GM21723 (cell line): ENCODE data around the gene GRIP2.

Source experiments
- ATAC-seq: cut with Tn5 transposase; IDR thresholded peaks from one replicate; pipeline ENCODE4 v1.9.1; 2021; ENCODE audit warnings: mild to moderate bottlenecking, moderate library complexity; ENCODE audit not compliant: unreplicated experiment

Gene GRIP2

DNA sequence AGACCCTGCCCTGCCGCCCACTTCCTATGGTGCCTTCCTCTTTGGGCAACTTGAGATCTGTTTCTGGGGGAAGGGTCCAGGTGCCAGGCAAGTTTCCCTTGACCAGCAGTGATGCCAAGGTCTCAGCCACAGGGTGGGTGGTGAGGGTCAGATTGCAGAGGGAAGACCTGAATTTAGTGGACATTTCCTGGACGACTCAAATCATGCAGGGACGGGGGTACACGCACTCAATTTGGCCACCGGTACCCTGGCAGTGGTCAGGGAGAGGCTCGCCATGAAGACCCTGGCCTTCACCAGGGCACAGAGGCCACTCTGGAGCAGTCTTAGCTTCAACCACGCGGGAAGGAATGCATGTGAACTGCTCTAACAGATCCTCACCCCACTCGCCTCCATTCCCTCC, 1.5 kb upstream of the GRIP2 start:
- ATAC-seq = no peak

DNA sequence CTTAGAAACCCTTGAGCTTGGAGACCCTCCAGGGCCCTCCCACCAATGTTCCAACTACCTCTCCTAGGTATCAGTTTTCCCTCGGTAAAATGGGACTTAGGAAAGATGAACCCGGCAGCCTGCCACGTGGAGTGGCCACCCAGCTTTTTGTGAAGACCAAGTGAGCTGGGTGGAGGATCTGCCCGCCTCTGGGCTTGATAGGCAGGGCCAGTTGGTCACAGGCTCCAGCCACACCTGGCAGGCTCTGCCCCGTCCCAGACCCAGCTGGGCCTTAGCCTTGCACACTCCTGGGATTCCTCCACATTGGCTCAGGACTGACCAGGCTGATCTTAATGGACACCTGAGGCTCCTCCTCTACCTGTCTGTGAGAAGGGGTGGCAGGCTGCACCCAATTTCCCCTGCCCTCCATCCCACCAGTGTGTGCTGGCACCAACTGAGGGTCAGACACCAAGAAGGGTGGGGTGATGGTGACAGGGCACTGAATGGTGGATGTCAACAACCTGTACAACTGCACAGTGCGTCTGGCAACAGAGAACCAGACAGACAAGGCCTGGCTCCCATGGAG, 761 bp upstream of the GRIP2 start:
- no peak for ATAC-seq

DNA sequence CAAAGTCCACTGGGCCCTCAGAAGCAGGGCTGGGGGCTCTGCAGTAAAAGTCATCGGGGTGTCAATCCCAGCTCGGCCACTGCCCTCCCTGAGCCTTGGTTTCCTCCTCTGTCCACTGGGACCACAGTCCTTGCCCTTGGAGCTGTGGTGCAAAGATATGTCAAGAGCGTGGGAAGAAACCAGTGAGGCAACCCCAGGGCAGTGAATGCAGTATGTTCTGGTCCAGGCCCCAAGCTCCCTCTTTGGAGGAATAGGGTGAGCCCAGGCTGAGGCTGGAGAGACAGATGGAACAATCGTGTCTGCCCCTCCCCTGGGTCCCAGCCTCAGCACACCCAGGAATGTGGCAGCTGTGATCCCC, 779 bp downstream of the GRIP2 start:
- no peak for ATAC-seq

DNA sequence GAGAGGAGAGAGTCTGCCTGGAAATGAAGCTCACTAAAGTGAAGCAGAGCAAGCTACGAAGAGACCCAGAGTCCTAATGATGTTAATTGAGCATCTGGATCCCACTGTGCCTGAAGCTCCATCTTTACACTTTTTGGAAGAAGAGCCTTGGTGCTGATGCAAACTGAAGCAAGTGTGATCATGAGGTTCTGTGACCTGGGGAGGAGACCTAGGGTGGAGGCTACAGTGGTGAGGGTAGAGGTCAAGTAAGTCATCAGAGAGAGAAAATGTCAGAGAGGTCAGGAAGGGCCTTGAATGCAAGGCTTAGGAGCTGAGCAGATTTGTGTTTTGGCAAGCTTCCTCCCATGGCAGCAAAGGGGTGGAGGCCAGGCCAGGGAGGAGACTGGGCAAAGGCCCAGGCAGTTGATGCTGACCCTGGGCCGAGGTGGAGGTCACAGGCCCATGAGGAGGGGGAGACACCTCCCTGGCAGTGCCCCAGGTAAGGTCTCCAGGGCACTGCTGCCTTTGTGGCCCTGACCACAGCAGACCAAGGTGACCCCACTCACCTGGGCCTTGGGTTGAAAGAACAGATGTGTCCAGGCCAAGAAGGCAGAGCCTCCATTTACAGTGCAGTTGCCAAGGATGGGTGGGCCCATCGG, 1.6 kb downstream of the GRIP2 start:
- ATAC-seq = no peak

DNA sequence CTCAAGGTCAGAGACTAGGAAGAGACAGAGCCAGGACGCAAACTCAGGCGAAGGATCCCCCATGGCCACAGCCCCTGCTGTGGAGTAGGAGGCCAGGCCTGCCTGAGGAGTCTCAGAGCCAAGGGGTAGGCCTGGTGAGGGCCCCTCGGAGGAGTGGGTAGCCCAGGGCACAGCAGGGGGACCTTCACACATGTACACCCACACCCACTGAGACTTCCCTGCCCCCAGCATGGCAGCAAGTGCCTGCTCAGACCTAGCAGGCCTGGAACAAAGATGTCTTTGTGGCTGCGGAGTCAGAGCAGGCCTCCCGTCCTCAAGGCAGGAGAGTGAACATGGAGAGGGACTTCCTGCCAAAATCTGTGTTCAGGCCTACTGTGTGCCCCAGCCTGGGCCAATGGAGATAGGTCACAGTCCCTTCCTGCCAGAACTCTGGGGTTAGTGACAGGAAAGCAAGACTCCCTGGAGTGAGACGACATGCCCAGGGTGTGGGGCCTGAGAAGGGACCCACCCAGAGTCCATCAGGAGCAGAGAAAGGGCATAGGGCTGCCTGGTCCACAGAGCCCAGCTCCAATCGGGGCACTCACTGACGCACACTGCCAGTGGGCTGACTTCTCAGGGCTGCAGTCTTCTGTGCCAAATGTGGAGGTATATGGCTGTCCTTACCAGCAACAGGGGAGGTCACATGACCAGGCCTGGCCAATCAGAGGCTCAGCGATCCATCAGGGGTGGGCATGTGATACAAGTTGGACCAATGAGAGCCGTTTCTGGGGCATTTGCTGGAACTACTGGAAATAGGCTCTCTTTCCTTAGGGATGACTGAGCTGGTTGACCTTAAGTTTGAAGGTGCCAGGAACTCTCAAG, 2.3 kb downstream of the GRIP2 start:
- ATAC-seq = no peak

DNA sequence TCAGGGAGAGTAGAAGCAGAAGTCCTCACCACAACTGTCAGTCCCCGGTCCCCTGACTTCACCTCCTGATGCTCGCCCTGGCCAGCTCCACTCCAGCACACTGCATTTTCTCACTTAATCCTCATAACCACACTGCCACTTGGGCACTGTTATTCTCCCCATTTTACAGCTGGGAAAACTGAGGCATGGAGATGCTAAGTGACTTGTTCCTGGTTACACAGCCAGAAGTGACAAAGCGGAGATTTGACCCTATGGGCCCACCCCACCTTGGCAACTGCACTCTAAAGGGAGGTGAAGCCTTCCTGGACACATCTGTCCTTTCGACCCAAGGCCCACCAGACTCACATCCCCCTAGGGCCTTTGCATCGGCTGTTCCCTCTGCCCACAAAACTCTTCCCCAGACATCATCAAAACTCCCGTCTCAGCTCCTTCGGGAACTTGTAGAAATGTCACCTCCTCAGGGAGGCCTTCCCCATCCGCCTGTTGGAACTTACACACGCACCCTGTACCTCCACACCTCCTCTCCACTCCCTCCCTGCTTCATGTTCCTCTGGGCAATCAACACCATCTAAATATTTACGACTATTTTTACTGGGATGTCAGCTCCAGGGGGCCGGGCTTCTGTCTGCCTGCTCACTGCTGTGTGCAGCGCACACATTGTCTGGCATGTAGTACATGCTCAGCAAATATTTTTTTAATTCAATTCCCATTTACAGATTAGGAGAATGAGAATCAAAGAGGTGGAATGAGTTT, 3.1 kb downstream of the GRIP2 start:
- ATAC-seq = no peak

DNA sequence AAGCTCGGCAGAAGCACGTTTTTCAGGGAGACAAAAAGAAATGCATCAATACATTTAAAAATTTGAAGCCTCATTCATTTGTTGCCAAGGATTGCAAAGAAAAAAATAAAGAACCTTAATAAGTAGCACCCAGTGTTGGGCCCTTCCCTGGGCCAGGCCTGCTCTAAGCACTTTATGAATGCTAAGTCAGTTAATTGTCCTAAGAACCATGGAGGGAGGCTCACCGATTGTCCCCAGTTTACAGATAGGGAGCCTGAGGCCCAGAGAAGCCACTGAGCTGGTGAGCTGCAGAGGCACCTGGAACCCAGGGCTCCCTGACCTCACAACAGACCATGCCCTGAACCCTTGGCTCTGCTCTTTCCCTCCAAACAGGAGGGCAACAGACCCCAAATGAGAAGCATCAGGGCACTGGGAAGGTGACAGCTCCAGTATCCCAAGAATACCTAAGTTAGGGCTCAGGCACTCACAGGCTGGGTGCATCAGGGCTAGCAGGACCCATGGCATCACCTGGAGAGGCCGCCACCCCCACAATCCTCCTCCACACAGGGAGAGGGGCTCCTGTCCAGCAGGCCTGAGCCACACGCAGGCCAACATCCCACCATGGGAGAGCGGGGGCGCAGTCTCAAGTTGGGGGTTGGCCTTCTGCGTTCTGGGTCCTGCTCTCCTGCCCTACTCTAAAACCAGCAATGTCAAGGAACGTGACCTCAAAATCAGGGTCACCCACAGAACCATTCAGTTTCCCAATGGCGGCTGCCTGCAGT, 3.9 kb downstream of the GRIP2 start:
- ATAC-seq = no peak

DNA sequence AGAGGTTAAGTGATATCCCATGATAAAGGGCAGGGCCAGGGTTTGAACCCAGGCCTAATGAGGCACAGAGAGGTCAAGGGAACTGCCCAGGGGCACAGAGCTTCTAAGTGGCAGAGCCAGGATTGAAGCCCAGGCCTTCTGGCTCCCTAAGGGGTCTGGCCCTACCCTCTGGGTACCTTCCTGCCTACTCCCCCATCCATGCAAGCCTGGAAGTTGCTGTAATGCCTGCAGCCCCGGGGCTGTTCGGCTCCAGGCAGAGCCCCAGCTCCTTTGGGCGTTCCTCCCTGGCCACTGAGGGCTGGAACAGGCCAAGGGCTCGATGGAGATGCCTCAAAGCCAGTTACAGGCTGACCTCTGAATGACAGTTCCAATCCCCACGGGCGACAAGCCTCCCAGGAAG, 4.5 kb downstream of the GRIP2 start:
- ATAC-seq = no peak

DNA sequence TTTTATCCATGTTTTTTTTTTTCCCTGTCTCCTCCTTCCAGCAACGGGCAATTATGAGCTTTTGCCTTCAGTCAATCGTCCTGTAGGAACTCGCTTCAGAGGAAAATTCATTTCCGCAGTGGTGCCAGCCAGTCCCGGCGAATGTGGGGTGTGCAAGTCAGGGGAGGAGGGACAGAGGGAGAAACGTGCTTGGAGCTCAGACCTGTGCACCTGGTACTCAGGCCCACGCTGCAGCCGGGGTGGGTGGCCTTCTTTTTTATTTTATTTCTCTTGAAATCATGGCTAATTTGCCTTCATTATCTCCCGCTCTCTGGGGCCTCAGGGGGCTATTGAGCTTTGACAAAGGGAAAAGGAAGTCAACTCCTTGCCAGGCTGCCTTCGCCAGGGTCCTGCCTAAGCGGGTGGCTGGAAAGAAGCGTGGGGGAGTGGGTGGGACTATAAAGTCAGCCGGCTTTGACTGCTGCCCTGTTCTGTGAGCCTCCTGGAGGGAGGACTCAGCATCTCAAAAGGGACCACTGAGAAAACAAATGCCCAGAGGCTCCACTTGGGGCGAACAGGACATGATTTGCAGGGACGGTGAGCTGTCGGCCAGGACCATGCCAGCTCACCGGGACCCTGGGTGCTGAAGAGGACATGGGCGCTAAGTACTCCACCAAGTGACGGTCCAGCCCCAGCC, 5.5 kb downstream of the GRIP2 start:
- no peak for ATAC-seq

DNA sequence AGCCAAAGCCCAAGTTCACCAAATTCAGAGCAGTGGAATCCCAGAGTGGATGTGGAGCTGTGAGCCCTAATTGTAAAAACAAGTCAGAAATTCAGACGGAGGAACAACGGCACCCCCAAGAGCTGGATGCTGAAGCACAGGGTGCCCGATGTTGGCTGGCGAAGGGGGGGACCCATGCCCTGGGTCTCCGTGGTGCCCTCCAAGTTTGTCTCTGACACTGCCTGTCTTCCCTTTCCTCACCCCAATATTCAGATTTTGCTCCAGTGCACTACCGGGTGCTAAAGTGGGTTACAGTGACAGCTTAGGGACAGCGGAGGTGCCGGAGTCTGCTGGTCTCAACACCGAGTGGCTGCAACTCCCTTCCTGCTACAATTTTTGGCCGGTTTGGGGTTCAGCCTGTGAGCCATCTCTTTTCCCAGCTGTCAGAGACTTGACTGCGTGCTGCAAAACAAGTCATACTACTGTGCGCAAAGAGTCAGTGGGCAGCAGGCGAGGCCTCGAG, 6.6 kb downstream of the GRIP2 start:
- ATAC-seq = no peak

DNA sequence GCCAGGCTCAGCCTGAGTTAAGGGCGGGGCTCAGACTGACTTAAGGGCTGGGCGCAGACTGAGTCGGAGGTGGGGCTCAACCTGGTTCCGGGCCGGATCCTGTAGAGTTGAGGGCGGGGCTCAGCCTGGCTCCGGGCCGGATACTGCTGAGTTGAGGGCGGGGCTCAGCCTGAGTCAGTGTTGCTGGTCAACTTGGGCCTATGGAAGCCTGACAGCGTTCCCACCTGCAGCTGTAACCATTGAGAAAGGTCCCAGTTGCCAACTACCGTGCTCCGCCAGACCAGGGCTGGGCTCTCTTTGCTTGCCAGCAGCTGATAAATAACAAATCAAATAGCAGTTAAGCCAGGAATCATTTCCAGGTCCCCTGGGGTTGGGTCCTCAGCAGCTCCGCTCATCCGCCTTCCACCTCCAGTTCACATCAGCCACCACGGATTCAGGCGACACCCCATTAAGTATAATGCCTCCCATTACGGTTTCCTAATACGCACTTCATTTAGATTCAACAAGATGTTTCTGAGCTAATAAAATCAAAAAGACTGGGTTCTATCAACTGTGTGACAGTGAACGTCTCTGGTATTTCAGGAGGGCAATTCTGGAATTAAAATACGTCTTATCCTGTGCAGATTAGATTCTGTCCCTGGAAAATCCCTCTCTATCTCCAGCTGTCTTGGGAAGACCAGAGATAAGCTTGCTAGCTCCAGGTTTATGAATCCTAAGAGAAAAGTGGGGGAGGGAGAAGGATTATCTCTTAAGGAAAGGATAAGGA, 7.3 kb downstream of the GRIP2 start:
- no peak for ATAC-seq

DNA sequence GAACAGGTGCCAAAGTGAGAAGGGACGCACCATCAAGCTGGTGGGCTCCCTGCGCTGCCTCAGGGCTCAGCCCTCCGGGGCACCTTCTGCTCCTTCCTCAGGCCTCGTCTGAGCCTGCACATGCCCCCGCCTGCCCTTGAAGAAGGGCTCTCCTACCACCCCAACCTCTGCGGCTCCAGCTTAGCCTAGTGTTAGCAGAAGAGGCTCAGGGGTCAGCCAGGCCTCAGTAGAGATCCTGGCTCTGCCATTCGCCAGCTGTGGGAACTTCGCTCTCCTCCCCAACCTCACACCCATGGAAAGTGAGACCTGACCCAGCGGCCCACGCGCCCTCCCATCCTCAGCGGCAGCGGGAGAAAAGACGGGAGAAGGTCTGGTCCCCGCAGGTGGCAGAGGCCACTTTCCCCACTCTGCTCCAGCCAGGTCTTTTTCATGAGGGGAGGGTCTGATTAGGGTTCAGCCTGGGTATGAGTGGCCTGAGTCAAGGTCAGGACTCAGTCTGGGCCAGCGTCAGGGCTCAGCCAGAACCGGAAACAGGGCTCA, 8.2 kb downstream of the GRIP2 start:
- ATAC-seq = no peak

DNA sequence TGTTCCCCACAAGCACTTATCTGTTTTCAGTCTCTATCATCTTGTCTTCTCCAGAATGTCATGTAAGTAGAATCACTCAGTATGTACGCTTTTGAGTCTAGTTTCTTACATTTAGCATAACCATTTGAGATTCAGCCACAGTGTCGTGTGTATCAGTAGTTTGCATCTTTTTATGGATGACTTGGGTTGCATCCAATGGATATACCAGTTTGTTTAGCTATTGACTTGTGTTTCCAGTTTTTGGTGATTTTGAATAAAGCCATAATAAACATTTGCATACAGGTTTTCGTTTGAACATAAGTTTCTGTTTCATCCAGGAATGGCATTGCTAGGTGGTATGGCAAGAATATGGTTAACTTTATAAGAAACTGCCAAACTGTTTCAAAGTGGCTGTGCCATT, 12.1 kb downstream of the GRIP2 start:
- no peak for ATAC-seq

DNA sequence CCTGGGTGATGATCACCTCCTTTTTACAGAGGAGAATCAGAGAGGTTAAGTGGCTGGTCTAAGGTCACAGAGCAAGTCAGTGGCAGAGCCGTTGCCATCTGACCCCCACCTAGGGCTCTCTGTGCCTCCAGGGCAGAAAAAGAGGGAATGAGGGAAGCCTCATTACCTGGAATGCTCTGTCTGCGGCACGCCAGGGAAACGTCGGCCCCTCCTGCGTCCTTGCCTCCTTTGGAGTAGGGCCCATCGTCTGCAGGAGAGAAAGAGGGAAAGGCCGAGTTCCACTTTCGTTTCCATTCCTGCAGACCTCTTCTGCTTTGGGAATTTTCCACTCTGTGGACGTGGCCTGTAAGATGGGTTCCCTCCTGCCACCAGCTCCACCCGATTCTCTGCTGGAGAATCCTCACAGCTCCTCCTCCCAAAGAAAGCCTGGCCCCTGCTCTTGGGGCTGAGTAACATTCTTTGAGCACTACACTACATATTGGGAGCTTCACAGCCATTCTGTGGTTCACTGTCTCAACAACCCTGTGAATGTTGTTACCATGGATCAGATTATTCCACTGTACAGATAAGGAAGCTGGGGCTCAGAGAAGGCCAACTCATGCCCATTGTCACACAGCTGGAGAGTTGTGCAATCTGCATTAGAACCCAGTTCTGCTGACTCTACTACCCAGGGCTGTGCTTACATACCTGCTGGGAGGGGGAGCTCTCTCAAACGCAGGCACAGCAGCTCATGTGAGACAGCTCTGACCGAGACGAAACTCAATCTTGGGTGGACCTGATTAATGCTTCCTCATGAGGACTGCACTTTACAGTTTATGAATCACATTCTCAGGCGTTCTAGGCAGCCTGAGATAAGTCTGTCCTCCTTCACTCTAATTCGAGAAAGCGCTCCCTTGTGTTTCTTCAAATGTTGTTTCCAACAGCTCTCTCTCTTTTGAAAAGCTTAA, 14.2 kb downstream of the GRIP2 start:
- no peak for ATAC-seq

DNA sequence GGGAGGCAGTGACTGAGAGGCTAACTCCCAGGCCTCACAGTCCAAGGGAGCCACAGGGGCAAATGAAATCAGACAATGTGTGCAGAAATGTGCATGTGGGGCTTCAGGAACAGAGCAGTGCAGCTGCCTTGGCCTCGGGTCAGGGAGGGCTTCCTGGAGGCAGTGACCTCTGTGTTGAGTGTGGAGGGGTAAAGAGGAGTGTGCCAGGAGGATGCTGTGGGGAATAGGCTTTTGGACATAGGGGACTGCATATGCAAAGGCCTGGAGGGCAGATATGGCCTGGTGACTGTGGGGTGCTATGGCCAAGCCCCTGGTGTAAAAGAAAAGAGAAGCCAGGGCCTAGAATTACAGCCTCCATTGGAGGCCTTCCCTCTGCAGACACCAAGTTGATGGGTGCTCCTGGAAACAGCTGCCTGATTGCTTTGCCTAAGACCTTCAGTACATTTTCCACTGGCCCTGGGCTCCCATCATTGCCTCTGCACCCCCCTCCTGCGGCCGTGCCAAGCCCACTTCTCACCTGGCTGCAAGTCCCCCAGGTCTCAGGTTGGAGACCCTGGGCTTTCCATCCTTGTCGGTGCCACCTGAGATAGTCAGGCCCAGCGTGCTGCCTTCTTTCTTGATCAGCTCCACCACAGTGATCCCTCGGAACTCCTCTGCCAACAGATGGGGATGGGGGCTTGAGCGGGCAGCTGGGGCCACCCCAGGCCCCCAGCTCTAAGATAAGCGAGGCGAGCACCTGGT, 15.1 kb downstream of the GRIP2 start:
- no peak for ATAC-seq

DNA sequence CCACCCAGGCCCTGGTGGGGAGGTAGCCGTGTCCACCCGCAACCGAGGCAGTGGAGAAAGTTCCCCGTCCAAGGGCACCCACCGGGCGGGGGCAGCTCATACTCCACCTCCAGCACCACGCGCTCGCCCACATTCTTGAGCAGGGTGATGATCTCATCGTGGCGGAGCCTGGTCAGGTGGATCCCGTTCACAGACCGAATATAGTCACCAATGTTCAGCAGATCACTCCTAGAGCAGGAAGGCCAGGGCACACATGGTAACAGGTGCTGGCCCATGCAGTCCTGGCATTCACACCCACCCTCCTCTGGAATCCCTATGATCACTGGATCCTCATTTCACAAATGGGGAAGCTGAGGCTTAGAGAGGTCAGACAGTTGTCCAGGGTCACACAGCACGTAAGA, 15.8 kb downstream of the GRIP2 start:
- ATAC-seq = no peak

DNA sequence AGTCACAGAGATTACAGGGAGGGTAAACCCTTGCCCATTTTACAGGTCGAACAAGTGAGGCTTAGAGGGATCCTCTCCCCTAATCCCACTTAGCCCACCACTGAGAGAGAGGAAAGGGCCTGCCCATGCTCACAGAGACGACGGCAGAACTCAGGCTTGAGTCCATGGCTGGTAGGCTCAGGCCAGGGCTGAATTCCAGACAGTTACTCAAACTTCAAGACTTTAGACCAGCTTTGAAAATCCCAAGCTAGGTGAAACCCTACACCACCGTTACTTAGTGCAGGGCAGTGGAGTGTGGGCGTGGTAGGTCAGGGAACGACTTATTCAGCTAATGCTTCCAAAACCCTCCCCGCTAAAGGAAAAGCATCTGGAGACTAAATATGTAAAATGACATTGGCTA, 16.4 kb downstream of the GRIP2 start:
- no peak for ATAC-seq
